GM18519 (cell line): ENCODE data around the gene CDK11B.

Experiments used
- ATAC-seq: cut with Tn5 transposase; IDR thresholded peaks from one replicate; pipeline ENCODE4 v1.9.1; 2021; ENCODE audit warnings: mild to moderate bottlenecking, moderate library complexity; ENCODE audit not compliant: unreplicated experiment, low FRiP score

Gene CDK11B

GRCh38 chr1:1628754-1629429, 29.9 kb downstream of the CDK11B start:
- ATAC-seq = no peak

- no peak for ATAC-seq
These were observed 30.7 kb downstream of the CDK11B start for GRCh38 chr1:1627829-1628753.

- ATAC-seq = no peak
These were observed 31.5 kb downstream of the CDK11B start for GRCh38 chr1:1627261-1627828.

GRCh38 chr1:1626207-1627141, 32.3 kb downstream of the CDK11B start:
- no peak for ATAC-seq

DNA sequence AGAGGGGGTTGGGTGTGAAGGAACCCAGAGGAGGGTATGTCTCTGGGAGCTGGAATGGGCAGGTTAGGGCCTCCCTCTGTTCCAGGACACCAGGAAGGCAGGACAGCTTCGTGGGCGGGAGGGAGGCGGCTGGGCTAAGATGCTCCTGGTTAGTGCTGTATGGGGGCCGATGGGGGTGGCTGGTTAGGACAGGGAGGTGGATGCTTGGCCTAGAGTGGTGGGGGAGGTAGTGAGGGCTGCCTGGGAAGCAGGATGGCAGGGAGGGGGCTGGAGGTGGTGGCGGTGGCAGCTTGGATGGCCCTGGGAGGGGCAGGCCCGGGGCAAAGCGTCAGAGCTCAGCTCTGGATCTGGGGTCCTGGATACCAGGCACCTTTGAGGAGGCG, 33.0 kb downstream of the CDK11B start:
- ATAC-seq = no peak

- ATAC-seq = no peak
These were observed 33.4 kb downstream of the CDK11B start for GRCh38 chr1:1625404-1625775.

DNA sequence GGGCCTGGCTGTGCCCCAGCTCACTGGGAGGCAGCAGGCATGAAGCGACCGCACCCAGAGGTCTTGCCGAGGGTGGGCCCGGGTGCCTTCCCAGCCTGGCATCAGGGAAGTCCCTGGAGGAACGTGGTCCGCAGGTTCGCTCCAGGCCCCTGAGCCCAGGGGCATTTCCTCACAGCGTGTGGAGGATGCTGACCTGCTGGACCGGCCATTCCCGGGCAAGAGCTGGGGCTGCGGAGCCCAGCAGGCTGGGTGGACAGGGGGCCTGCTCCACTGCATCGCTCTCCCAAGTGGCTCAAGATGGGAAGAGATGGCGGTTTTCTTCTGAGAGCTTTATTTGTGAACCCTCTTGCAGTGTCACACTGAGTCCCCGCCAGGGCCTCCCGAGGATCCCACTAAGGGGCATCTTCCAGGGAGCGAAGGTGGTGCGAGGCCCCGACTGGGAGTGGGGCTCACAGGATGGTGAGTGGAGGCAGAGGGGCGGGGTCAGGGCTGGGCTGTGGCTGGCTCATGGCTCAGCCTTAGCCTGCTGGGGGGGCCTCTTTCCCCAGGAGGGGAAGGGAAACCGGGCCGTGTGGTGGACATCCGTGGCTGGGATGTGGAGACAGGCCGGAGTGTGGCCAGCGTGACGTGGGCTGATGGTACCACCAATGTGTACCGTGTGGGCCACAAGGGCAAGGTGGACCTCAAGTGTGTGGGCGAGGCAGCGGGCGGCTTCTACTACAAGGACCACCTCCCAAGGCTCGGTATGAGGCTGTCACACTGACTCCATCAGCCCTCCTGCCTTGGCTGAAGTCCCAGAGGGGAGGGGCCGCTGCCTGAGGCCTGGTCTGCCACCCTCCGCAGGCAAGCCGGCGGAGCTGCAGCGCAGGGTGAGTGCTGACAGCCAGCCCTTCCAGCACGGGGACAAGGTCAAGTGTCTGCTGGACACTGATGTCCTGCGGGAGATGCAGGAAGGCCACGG, 34.1 kb downstream of the CDK11B start:
- ATAC-seq = no peak

GRCh38 chr1:1623631-1624442, 35.0 kb downstream of the CDK11B start:
- no peak for ATAC-seq

GRCh38 chr1:1623181-1623630, 35.6 kb downstream of the CDK11B start:
- no peak for ATAC-seq

DNA sequence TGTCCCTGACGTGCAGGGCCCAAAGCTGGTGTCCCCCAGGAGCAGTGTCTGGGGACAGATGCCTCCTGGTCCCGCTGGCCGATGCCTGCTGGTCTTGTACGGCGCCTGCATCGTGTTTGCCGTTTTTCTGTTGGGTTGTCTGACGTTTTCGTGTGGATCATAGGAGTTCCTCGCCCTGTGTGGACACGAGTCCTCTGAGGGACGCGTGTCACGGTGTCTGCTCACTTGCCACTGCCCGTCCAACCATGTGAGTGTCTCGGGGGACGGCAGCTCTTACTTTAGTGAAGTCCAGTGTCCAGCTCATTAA, 36.1 kb downstream of the CDK11B start:
- ATAC-seq = no peak

- no peak for ATAC-seq
These were observed 36.6 kb downstream of the CDK11B start for GRCh38 chr1:1622010-1622787.

- no peak for ATAC-seq
These were observed 37.4 kb downstream of the CDK11B start for GRCh38 chr1:1621173-1622009.

- ATAC-seq = no peak
These were observed 38.2 kb downstream of the CDK11B start for GRCh38 chr1:1620433-1621139.

- no peak for ATAC-seq
These were observed 38.9 kb downstream of the CDK11B start for GRCh38 chr1:1619917-1620361.

DNA sequence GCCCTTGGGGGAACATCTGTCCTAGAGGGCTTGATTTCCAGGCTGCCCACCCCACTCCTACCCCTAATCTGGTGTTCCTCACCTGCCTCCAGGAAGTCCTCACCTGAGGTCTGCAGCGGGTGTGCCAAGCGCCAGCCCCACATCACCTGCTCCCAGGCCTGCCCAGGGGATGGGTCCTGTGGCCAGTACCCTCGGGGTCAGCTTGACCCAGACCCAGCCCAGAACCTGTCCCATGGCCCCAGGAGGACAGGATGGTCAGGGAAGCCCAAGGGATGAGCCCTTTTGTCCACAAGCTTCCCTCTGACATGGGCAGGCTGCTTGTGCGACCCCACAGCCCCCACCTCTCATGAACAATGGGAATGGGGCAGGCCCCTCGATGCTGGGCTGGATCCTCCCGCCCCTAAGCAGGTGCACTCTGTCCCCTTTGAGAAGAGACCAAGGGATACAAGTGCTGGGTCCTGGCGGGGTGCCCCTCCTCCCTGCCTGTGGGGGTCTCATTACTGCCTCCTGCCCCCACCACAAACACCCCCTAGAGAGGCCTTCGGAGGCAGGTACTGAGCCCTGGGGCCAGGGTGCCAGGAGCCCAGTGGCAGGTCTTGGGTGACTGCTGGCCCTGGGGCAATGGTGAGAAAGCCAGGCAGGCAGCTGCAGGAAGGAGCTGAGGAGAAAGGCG, 40.3 kb downstream of the CDK11B start:
- no peak for ATAC-seq

GRCh38 chr1:1617925-1618324, 40.9 kb downstream of the CDK11B start:
- ATAC-seq = no peak
